H1 (cell line): ENCODE data around the gene MBD5. TPM values are rescaled to one million over a fixed set of nuclear protein-coding genes. Genes with fewer than 3 reads are reported as not detected.

Source experiments
- CTCF ChIA-PET: fragments of 300-600 bp; sonication (Branson Sonifier 250); formaldehyde crosslinking; loops from one replicate; lab custom pipeline; 2021; ENCODE audit not compliant: partially characterized antibody; lab: Charles Lee
- POLR2A ChIA-PET: fragments of 300-600 bp; sonication (Branson Sonifier 250); formaldehyde crosslinking; loops from one replicate; lab custom pipeline; 2021; ENCODE audit warnings: inconsistent platforms; ENCODE audit not compliant: partially characterized antibody; lab: Charles Lee
- DNase-seq, 2 experiments: peaks; one replicate each; pipeline versions ENCODE4 v3.0.0 to v3.0.0-alpha.2; 2010 to 2022; ENCODE audit warnings: low spot score in 2 of 2, low read depth in 1 of 2, mixed read lengths in 1 of 2
- FAIRE-seq: peaks from 2 replicates; lab custom pipeline; 2011; peaks lifted over from hg19 to GRCh38; lab: Jason Lieb, UNC
- H2AFZ ChIP-seq: 2 replicates; pipeline ENCODE4 v1.8.1; 2012; ENCODE audit warnings: low read length, inconsistent platforms
- H2AK5ac ChIP-seq: 2 replicates; pipeline ENCODE4 v1.6.1; 2013; ENCODE audit warnings: low read depth, low read length
- H2BK120ac ChIP-seq: replicated peaks from 2 replicates; pipeline ENCODE3; 2013; ENCODE audit warnings: low read depth, low read length, inconsistent platforms
- H2BK12ac ChIP-seq: 2 replicates; pipeline ENCODE4 v1.6.1; 2013; ENCODE audit warnings: low read depth, low read length
- H2BK15ac ChIP-seq: 2 replicates; pipeline ENCODE4 v1.6.1; 2013; ENCODE audit warnings: low read length
- H2BK20ac ChIP-seq: 2 replicates; pipeline ENCODE4 v1.6.1; 2013; ENCODE audit warnings: low read length
- H2BK5ac ChIP-seq: 2 replicates; pipeline ENCODE4 v1.6.1; 2013; ENCODE audit warnings: low read depth, low read length
- H3K14ac ChIP-seq: 2 replicates; pipeline ENCODE4 v1.6.1; 2013; ENCODE audit warnings: inconsistent platforms; ENCODE audit not compliant: insufficient read length
- H3K18ac ChIP-seq: 2 replicates; pipeline ENCODE4 v1.6.1; 2013; ENCODE audit warnings: low read length; ENCODE audit errors: extremely low read depth
- H3K23ac ChIP-seq: 2 replicates; pipeline ENCODE4 v1.6.1; 2013; ENCODE audit warnings: inconsistent platforms; ENCODE audit not compliant: insufficient read length
- H3K23me2 ChIP-seq: 2 replicates; pipeline ENCODE4 v1.6.1; 2013; ENCODE audit warnings: low read depth, low read length
- H3K27ac ChIP-seq: 2 replicates; pipeline ENCODE4 v1.6.1; 2011; ENCODE audit warnings: low read depth, low read length, inconsistent platforms
- H3K27me3 ChIP-seq, 4 experiments: replicated peaks in 1 of 4; 1 replicate in 1 of 4; 2 replicates in 3 of 4; pipeline versions ENCODE4 v1.6.1 to v1.8.1; 2011 to 2013; ENCODE audit warnings: low read length in 3 of 4, mild to moderate bottlenecking in 3 of 4, inconsistent platforms in 2 of 4, mixed read lengths in 2 of 4, moderate library complexity in 1 of 4; ENCODE audit not compliant: control insufficient read depth in 3 of 4, insufficient read depth in 3 of 4; ENCODE audit errors: extremely low read depth in 1 of 4
- H3K36me3 ChIP-seq, 4 experiments: 2 replicates each; pipeline versions ENCODE4 v1.6.1 to v1.8.1; 2011 to 2013; ENCODE audit warnings: mild to moderate bottlenecking in 4 of 4, low read length in 3 of 4, moderate library complexity in 2 of 4, control low read depth in 1 of 4, inconsistent platforms in 1 of 4; ENCODE audit not compliant: insufficient read depth in 4 of 4, control insufficient read depth in 2 of 4
- H3K4ac ChIP-seq: replicated peaks from 2 replicates; pipeline ENCODE3; 2013; ENCODE audit warnings: low read length, low read depth, mixed read lengths, inconsistent platforms; ENCODE audit not compliant: insufficient read length
- H3K4me1 ChIP-seq, 4 experiments: replicated peaks in 1 of 4; 1 replicate in 1 of 4; 2 replicates in 3 of 4; pipeline versions ENCODE4 v1.6.1 to v1.8.1; 2011 to 2013; ENCODE audit warnings: low read length in 3 of 4, inconsistent platforms in 2 of 4, mixed read lengths in 1 of 4; ENCODE audit not compliant: insufficient read depth in 4 of 4, control insufficient read depth in 3 of 4
- H3K4me2 ChIP-seq, 2 experiments: 2 replicates each; pipeline versions ENCODE4 v1.6.1 to v1.8.1; 2011 to 2013; ENCODE audit warnings: low read depth in 2 of 2, low read length in 2 of 2, control low read depth in 1 of 2, inconsistent platforms in 1 of 2, mild to moderate bottlenecking in 1 of 2; ENCODE audit not compliant: insufficient read depth in 1 of 2
- H3K4me3 ChIP-seq, 4 experiments: fragments of 200-600, 300-600 bp in 1 of 4; sonication (generic), shearing (Covaris generic), sonication (Bioruptor Twin) in 1 of 4; 2 replicates each; pipeline versions ENCODE4 v1.5.1 to v1.8.1; 2011 to 2016; ENCODE audit warnings: low read length in 4 of 4, low read depth in 3 of 4, control low read depth in 2 of 4, inconsistent platforms in 2 of 4, mild to moderate bottlenecking in 2 of 4, mixed read lengths in 1 of 4, moderate library complexity in 1 of 4; ENCODE audit not compliant: insufficient read depth in 2 of 4; ENCODE audit errors: extremely low read depth in 1 of 4
- H3K56ac ChIP-seq: replicated peaks from 2 replicates; pipeline ENCODE3; 2013; ENCODE audit warnings: low read depth, mild to moderate bottlenecking, mixed read lengths, low read length, inconsistent platforms; ENCODE audit not compliant: insufficient read length
- H3K79me1 ChIP-seq: 2 replicates; pipeline ENCODE4 v1.6.1; 2013; ENCODE audit warnings: low read depth, low read length, control low read depth
- H3K79me2 ChIP-seq, 2 experiments: 2 replicates each; pipeline versions ENCODE4 v1.6.1 to v1.8.1; 2012 to 2013; ENCODE audit warnings: low read length in 2 of 2, mild to moderate bottlenecking in 2 of 2, inconsistent platforms in 1 of 2; ENCODE audit not compliant: insufficient read depth in 2 of 2, control insufficient read depth in 1 of 2
- H3K9ac ChIP-seq, 4 experiments: replicated peaks in 1 of 4; 1 replicate in 1 of 4; 2 replicates in 3 of 4; pipeline versions ENCODE4 v1.6.1 to v1.8.1; 2011 to 2013; ENCODE audit warnings: low read depth in 3 of 4, low read length in 3 of 4, control low read depth in 2 of 4, mild to moderate bottlenecking in 2 of 4, moderate library complexity in 2 of 4, inconsistent platforms in 1 of 4; ENCODE audit errors: extremely low read depth in 1 of 4
- H3K9me3 ChIP-seq, 2 experiments: 2 replicates each; pipeline versions ENCODE4 v1.6.1 to v1.8.1; 2012 to 2013; ENCODE audit warnings: mild to moderate bottlenecking in 2 of 2, moderate library complexity in 2 of 2, control low read depth in 1 of 2, inconsistent platforms in 1 of 2, low read depth in 1 of 2, low read length in 1 of 2, mixed read lengths in 1 of 2; ENCODE audit not compliant: insufficient read depth in 2 of 2
- H4K20me1 ChIP-seq, 2 experiments: replicated peaks in 1 of 2; 2 replicates each; pipeline versions ENCODE3 to v1.8.1; 2011 to 2013; ENCODE audit warnings: inconsistent platforms in 2 of 2, low read length in 2 of 2, mild to moderate bottlenecking in 1 of 2; ENCODE audit not compliant: insufficient read depth in 2 of 2, control insufficient read depth in 1 of 2
- H4K5ac ChIP-seq: 2 replicates; pipeline ENCODE4 v1.6.1; 2013; ENCODE audit warnings: low read length, low read depth, mixed read lengths, inconsistent platforms; ENCODE audit not compliant: insufficient read length
- H4K8ac ChIP-seq: 2 replicates; pipeline ENCODE4 v1.8.0; 2013; ENCODE audit warnings: mild to moderate bottlenecking, moderate library complexity, low read length, inconsistent platforms; ENCODE audit not compliant: insufficient read depth; ENCODE audit errors: extremely low read depth
- H4K91ac ChIP-seq: replicated peaks from 2 replicates; pipeline ENCODE3; 2013; ENCODE audit warnings: low read length, mixed read lengths, inconsistent platforms; ENCODE audit not compliant: insufficient read length
- ASH2L ChIP-seq: fragments of 200-600, 300-600 bp; sonication (generic); IDR thresholded peaks from one replicate; pipeline ENCODE4 v1.7.1; 2017; ENCODE audit warnings: low read length
- BACH1 ChIP-seq: IDR thresholded peaks from 2 replicates; pipeline ENCODE4 v1.6.1; 2012; ENCODE audit warnings: low read length, improper control_type of control experiment
- CBX5 ChIP-seq: fragments of 300-800, 300-1000 bp; sonication (generic); IDR thresholded peaks from 2 replicates; pipeline ENCODE4 v1.7.1; 2016; ENCODE audit warnings: antibody characterized with exemption, low read length, low read depth
- GTF2F1 ChIP-seq: IDR thresholded peaks from 2 replicates; pipeline ENCODE4 v1.6.1; 2012; ENCODE audit warnings: low read depth, low read length, improper control_type of control experiment, borderline replicate concordance
- HDAC6 ChIP-seq: IDR thresholded peaks from one replicate; pipeline ENCODE4 v1.7.1; 2012; ENCODE audit warnings: low read depth, mild to moderate bottlenecking, inconsistent platforms, low read length, moderate library complexity
- JUN ChIP-seq: IDR thresholded peaks from 2 replicates; pipeline ENCODE4 v1.6.1; 2011; ENCODE audit warnings: low read depth, mild to moderate bottlenecking, improper control_type of control experiment, low read length
- MAFK ChIP-seq: IDR thresholded peaks from 2 replicates; pipeline ENCODE4 v1.6.1; 2012; ENCODE audit warnings: low read depth, mild to moderate bottlenecking, improper control_type of control experiment, low read length
- NRF1 ChIP-seq: IDR thresholded peaks from 2 replicates; pipeline ENCODE4 v1.6.1; 2011; ENCODE audit warnings: mild to moderate bottlenecking, low read depth, low read length, improper control_type of control experiment
- PHF8 ChIP-seq: fragments of 200-600 bp; sonication (generic); conservative IDR thresholded peaks from 2 replicates; pipeline ENCODE4 v1.7.1; 2012; ENCODE audit warnings: low read depth, mild to moderate bottlenecking, inconsistent platforms, low read length, moderate library complexity
- POLR2AphosphoS5 ChIP-seq: IDR thresholded peaks from 2 replicates; pipeline ENCODE4 v1.6.1; 2011; ENCODE audit warnings: low read depth, low read length
- TAF7 ChIP-seq: optimal IDR thresholded peaks from 2 replicates; pipeline ENCODE3; 2011; ENCODE audit warnings: low read depth, mild to moderate bottlenecking, inconsistent platforms, low read length, moderate library complexity, borderline replicate concordance
- polyA plus RNA-seq, 7 experiments: library from polyadenylated mRNA; depleted of rRNA in 3 of 7; stranded (reverse) in 5 of 7; unstranded in 2 of 7; fragments of >200 nt in 5 of 7; fragments of 200-250 nt in 2 of 7; gene quantifications; 1 replicate in 5 of 7; 2 replicates in 1 of 7; 4 replicates in 1 of 7; pipeline versions ENCODE4 v1.2.1 to v1.2.3, GENCODE V29; 2011 to 2013; ENCODE audit warnings: missing spikeins in 2 of 7, mixed read lengths in 2 of 7
- total RNA-seq: library from RNA; stranded (reverse); fragmentation: NEBNext Ultra II Directional; extraction: Animal tissue kit (Norgen Biotek cat#: 25700); gene quantifications from 2 replicates; pipeline ENCODE4 v1.2.1, GENCODE V29; 2021
- TF ChIP-seq, protein P1 (sequence below): IDR thresholded peaks from 2 replicates; pipeline ENCODE4 v1.6.1; 2012; ENCODE audit warnings: low read length, inconsistent platforms

MBD5 gene
- total and polyA plus RNA-seq, 2 of the 8 experiments (the other 6 are each of a cell fraction or from before 2014, with no cell fraction given), result 9.7 to 29.4 TPM

DNA sequence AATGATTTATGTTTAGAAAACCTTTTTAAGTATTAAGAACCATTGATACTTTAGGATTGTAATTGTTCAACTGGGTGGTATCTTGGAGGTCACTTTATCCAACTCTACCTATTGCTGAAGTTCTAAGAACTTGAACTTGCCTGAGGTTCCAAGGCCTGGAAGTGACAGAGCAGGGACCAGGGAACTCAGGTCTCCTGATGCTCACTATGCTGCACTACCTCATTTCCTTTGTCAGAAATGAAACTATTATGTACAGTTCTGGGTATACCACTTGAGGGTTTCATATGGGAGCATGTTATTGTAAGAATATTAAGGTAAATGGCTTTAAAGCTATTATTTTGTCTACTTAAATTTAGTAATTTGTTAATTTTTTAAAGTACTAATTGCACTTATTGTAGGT, 3.0 kb downstream of the MBD5 start:
- DNase-seq, result no peak
- Histone ChIP-seq H3K9ac (no peak overlapping the region), H2BK15ac (no peak overlapping the region), H3K4me1 (no peaks in the 10 kb centered on the region; a peak in 2 of 7 replicates), H4K8ac (no peak overlapping the region), H3K56ac (no peak overlapping the region), H3K23ac (no peak overlapping the region), H2AFZ (no peak overlapping the region), H3K9me3 (no peaks in the 10 kb centered on the region), H2AK5ac (no peak overlapping the region), H3K27me3 (no peaks in the 10 kb centered on the region), H3K18ac (no peak overlapping the region), H3K79me2 (peaks cover 5 to 80% of the 10 kb centered on the region in 2 experiments), H3K4me2 (no peak overlapping the region), H2BK120ac (no peak overlapping the region), H3K14ac (no peak overlapping the region), H4K5ac (no peak overlapping the region), H3K79me1 (peaks cover 3% of the 10 kb centered on the region; the same call in 1 of the 2 replicates), H2BK20ac (no peak overlapping the region), H4K20me1 (peaks cover 5% of the 10 kb centered on the region in 2 experiments), H3K4ac (no peak overlapping the region), H2BK12ac (no peak overlapping the region), H4K91ac (no peak overlapping the region), H3K4me3 (no peak overlapping the region), H2BK5ac (no peak overlapping the region), H3K36me3 (peaks cover 0 to 4% (median 0%) of the 10 kb centered on the region in 4 experiments; a peak in 1 of 8 replicates), H3K23me2 (peaks cover 6% of the 10 kb centered on the region), H3K27ac (no peak overlapping the region)
- no peak for FAIRE-seq
- POLR2A ChIA-PET, result interaction anchor here (0.9 kb wide), 2 partner anchors 10 to 20 kb away, joined by 3 read pairs; no protein-coding TSS in a partner anchor
- TF ChIP-seq ASH2L, result no peak
- TF ChIP-seq PHF8, result no peak
- no peak for TF ChIP-seq NRF1
- TF ChIP-seq GTF2F1, result no peak
- TF ChIP-seq JUN, result no peak
- no peak for TF ChIP-seq TAF7
- TF ChIP-seq POLR2AphosphoS5, result no peak
- no peak for TF ChIP-seq BACH1
- TF ChIP-seq, protein P1, sequence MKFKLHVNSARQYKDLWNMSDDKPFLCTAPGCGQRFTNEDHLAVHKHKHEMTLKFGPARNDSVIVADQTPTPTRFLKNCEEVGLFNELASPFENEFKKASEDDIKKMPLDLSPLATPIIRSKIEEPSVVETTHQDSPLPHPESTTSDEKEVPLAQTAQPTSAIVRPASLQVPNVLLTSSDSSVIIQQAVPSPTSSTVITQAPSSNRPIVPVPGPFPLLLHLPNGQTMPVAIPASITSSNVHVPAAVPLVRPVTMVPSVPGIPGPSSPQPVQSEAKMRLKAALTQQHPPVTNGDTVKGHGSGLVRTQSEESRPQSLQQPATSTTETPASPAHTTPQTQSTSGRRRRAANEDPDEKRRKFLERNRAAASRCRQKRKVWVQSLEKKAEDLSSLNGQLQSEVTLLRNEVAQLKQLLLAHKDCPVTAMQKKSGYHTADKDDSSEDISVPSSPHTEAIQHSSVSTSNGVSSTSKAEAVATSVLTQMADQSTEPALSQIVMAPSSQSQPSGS, result no peak
- TF ChIP-seq CBX5, result no peak
- TF ChIP-seq MAFK, result no peak
- TF ChIP-seq HDAC6, result no peak
- CTCF ChIA-PET, result interaction anchor here (0.9 to 1.2 kb wide), 2 partner anchors 10 to 34 kb away, joined by 3 to 4 read pairs; no protein-coding TSS in a partner anchor
